ENCODE data around the gene ZNF845.
"Not testable (repeated sequence)": the region's sequence is repeated elsewhere in the genome, so short reads cannot be mapped to it uniquely, and the experiment has no call there.

The ZNF845 gene

GRCh38 chr19:53388168-53388567, 54.6 kb downstream of the ZNF845 start:
- no peak for DNase-seq

GRCh38 chr19:53388904-53389303, 55.4 kb downstream of the ZNF845 start:
- DNase-seq = no peak

GRCh38 chr19:53389571-53389970, 56.0 kb downstream of the ZNF845 start:
- no peak for DNase-seq

GRCh38 chr19:53389978-53390377, 56.4 kb downstream of the ZNF845 start:
- no peak for DNase-seq

- no peak for DNase-seq
Observed at GRCh38 chr19:53394522-53394973, 61.0 kb downstream of the ZNF845 start.

GRCh38 chr19:53394974-53395839, 61.7 kb downstream of the ZNF845 start, which contains the start of gene ZNF765:
TSS of gene ZNF765 (plus strand) at chr19:53395149. CDS start at chr19:53398016, 2,867 bp downstream.
- DNase-seq = peak; percentile 93

- not testable (repeated sequence) for DNase-seq
Observed at GRCh38 chr19:53395840-53396524, 62.4 kb downstream of the ZNF845 start.

GRCh38 chr19:53396525-53396868, 62.9 kb downstream of the ZNF845 start:
- DNase-seq = no peak

- DNase-seq = not testable (repeated sequence)
Observed at GRCh38 chr19:53397918-53398317, 64.4 kb downstream of the ZNF845 start.
